SK-N-SH treated with all-trans-retinoic acid at 6 μM for 48 hours (cell line): ENCODE results near the gene KLHL29.

Source experiments
- ATAC-seq: fragments of 200-7000 bp; cut with Tn5 transposase; 3 replicates; pipeline ENCODE4 v1.9.1; 2020; ENCODE audit warnings: mild to moderate bottlenecking, moderate library complexity
- ARNTL ChIP-seq: fragments of 450-650 bp; formaldehyde crosslinking; IDR thresholded peaks from 2 replicates; pipeline ENCODE4 v1.5.0; 2020; ENCODE audit warnings: low read depth, mild to moderate bottlenecking, moderate library complexity, borderline replicate concordance
- BACH2 ChIP-seq: fragments of 250-450 bp; sonication (Bioruptor Pico); IDR thresholded peaks from 2 replicates; pipeline ENCODE4 v1.9.0; 2021; ENCODE audit warnings: mild to moderate bottlenecking, borderline replicate concordance
- CREB5 ChIP-seq: fragments of 250-450 bp; sonication (Bioruptor Pico); IDR thresholded peaks from 2 replicates; pipeline ENCODE4 v1.5.1; 2020; ENCODE audit warnings: low read depth, mild to moderate bottlenecking, moderate library complexity
- CSDC2 ChIP-seq: fragments of 250-450 bp; sonication (Bioruptor Pico); IDR thresholded peaks from 2 replicates; pipeline ENCODE4 v1.5.0; 2020; ENCODE audit warnings: mild to moderate bottlenecking, moderate library complexity
- ESRRG ChIP-seq: fragments of 250-450 bp; sonication (Bioruptor Pico); IDR thresholded peaks from 2 replicates; pipeline ENCODE4 v1.6.1; 2021; ENCODE audit warnings: mild to moderate bottlenecking
- OSR1 ChIP-seq: fragments of 250-450 bp; sonication (Bioruptor Pico); IDR thresholded peaks from 2 replicates; pipeline ENCODE4 v1.8.0; 2022; ENCODE audit warnings: moderate library complexity, mild to moderate bottlenecking, inconsistent platforms
- PATZ1 ChIP-seq: fragments of 250-450 bp; sonication (Bioruptor Pico); IDR thresholded peaks from 2 replicates; pipeline ENCODE4 v1.8.0; 2020; ENCODE audit warnings: mild to moderate bottlenecking, moderate library complexity, borderline replicate concordance
- PPARA ChIP-seq: fragments of 250-450 bp; sonication (Bioruptor Pico); IDR thresholded peaks from 2 replicates; pipeline ENCODE4 v1.5.0; 2020; ENCODE audit warnings: mild to moderate bottlenecking, borderline replicate concordance
- RARB ChIP-seq: fragments of 250-450 bp; sonication (Bioruptor Pico); IDR thresholded peaks from 2 replicates; pipeline ENCODE4 v1.8.0; 2021; ENCODE audit warnings: mild to moderate bottlenecking, moderate library complexity
- SNAI2 ChIP-seq: fragments of 250-450 bp; sonication (Bioruptor Pico); IDR thresholded peaks from 2 replicates; pipeline ENCODE4 v1.5.0; 2020; ENCODE audit warnings: mild to moderate bottlenecking, moderate library complexity
- TCF4 ChIP-seq: fragments of 250-450 bp; sonication (Bioruptor Pico); IDR thresholded peaks from 2 replicates; pipeline ENCODE4 v1.8.0; 2021; ENCODE audit warnings: mild to moderate bottlenecking, moderate library complexity, borderline replicate concordance
- TOX ChIP-seq: fragments of 250-450 bp; sonication (Bioruptor Pico); IDR thresholded peaks from 2 replicates; pipeline ENCODE4 v1.8.0; 2021; ENCODE audit warnings: mild to moderate bottlenecking, moderate library complexity, borderline replicate concordance
- TSHZ2 ChIP-seq: fragments of 250-450 bp; sonication (Bioruptor Pico); IDR thresholded peaks from 2 replicates; pipeline ENCODE4 v1.5.0; 2020; ENCODE audit warnings: mild to moderate bottlenecking, moderate library complexity
- ZC3H10 ChIP-seq: fragments of 250-450 bp; sonication (Bioruptor Pico); IDR thresholded peaks from 2 replicates; pipeline ENCODE4 v1.5.1; 2021; ENCODE audit warnings: mild to moderate bottlenecking, moderate library complexity
- ZFP3 ChIP-seq: fragments of 250-450 bp; sonication (Bioruptor Pico); IDR thresholded peaks from 2 replicates; pipeline ENCODE4 v1.5.0; 2020; ENCODE audit warnings: mild to moderate bottlenecking, moderate library complexity
- ZFP30 ChIP-seq: fragments of 450-650 bp; formaldehyde crosslinking; IDR thresholded peaks from 2 replicates; pipeline ENCODE4 v1.5.0; 2022; ENCODE audit warnings: mild to moderate bottlenecking, moderate library complexity
- ZNF70 ChIP-seq: fragments of 450-650 bp; formaldehyde crosslinking; IDR thresholded peaks from 2 replicates; pipeline ENCODE4 v1.5.0; 2020; ENCODE audit warnings: mild to moderate bottlenecking, moderate library complexity
- ZNF8 ChIP-seq: fragments of 450-650 bp; formaldehyde crosslinking; IDR thresholded peaks from 2 replicates; pipeline ENCODE4 v1.5.0; 2020; ENCODE audit warnings: mild to moderate bottlenecking, moderate library complexity
- TF ChIP-seq, protein P1 (sequence below): fragments of 250-450 bp; sonication (Bioruptor Pico); IDR thresholded peaks from 2 replicates; pipeline ENCODE4 v1.8.0; 2021; ENCODE audit warnings: low read depth, mild to moderate bottlenecking, moderate library complexity, borderline replicate concordance
- TF ChIP-seq, protein P2 (sequence below): fragments of 250-450 bp; sonication (Bioruptor Pico); IDR thresholded peaks from 2 replicates; pipeline ENCODE4 v1.5.1; 2021; ENCODE audit warnings: mild to moderate bottlenecking, moderate library complexity

Gene KLHL29

DNA sequence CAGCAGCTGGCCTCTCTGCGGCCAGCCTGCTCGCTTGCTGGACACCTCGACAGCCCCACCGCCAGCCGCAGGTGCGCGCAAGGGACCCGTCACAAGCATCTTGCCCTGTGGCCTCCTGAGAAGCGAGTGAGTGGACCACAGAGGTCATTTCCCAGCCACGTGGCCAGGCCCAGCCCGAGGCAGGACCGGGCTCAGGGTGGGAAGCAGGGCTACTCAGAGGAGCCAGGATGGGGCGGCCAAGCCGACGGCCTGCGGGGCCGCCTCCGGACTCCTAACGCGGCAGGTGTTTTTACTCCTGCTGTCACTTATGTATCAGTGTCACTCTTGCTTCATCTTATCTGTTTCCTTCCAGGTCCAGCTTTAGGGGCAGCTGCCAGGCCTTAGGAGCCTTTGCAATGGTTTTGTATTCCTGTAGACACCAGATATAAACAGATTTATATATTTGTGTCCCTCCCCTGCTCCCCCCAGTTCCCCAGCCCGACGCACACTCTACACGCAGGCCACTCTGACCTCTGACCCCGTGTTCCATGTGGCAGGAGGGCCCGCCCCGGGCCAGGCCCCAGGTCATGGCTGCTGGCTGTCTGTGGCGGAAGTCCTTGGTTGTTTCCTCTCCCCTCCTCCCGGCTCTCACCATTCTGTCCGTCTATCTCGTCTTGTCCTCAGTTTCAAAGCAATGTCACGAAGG is 305.6 kb downstream of the KLHL29 start (continued):
- TF ChIP-seq TSHZ2, result no peak
- no peak for TF ChIP-seq SNAI2
- no peak for TF ChIP-seq TOX
- no peak for TF ChIP-seq ESRRG (CRISPR knock-in tag)
- no peak for TF ChIP-seq ZNF70
- TF ChIP-seq BACH2, result no peak
- TF ChIP-seq CSDC2, result no peak

- TF ChIP-seq, protein P1, sequence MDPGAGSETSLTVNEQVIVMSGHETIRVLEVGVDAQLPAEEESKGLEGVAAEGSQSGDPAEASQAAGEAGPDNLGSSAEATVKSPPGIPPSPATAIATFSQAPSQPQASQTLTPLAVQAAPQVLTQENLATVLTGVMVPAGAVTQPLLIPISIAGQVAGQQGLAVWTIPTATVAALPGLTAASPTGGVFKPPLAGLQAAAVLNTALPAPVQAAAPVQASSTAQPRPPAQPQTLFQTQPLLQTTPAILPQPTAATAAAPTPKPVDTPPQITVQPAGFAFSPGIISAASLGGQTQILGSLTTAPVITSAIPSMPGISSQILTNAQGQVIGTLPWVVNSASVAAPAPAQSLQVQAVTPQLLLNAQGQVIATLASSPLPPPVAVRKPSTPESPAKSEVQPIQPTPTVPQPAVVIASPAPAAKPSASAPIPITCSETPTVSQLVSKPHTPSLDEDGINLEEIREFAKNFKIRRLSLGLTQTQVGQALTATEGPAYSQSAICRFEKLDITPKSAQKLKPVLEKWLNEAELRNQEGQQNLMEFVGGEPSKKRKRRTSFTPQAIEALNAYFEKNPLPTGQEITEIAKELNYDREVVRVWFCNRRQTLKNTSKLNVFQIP (CRISPR knock-in tag), result no peak
- TF ChIP-seq ZC3H10 (CRISPR knock-in tag) (no peak), TCF4 (CRISPR knock-in tag) (no peak)
- TF ChIP-seq, all 23 proteins: peak for 0
- ATAC-seq, result no peak
These were observed 306.1 kb downstream of the KLHL29 start for GRCh38 chr2:23691106-23691470.

GRCh38 chr2:23691565-23691964 is 306.6 kb downstream of the KLHL29 start:
- no peak for ATAC-seq
- TF ChIP-seq, protein P2, sequence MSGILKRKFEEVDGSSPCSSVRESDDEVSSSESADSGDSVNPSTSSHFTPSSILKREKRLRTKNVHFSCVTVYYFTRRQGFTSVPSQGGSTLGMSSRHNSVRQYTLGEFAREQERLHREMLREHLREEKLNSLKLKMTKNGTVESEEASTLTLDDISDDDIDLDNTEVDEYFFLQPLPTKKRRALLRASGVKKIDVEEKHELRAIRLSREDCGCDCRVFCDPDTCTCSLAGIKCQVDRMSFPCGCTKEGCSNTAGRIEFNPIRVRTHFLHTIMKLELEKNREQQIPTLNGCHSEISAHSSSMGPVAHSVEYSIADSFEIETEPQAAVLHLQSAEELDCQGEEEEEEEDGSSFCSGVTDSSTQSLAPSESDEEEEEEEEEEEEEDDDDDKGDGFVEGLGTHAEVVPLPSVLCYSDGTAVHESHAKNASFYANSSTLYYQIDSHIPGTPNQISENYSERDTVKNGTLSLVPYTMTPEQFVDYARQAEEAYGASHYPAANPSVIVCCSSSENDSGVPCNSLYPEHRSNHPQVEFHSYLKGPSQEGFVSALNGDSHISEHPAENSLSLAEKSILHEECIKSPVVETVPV (CRISPR knock-in tag), result no peak
- TF ChIP-seq, protein P1 (CRISPR knock-in tag), result no peak
- no peak for TF ChIP-seq TSHZ2
- TF ChIP-seq RARB (CRISPR knock-in tag), result no peak
- no peak for TF ChIP-seq PATZ1
- no peak for TF ChIP-seq BACH2
- no peak for TF ChIP-seq PPARA
- no peak for TF ChIP-seq ZFP30 (CRISPR knock-in tag)
- TF ChIP-seq CREB5 (CRISPR knock-in tag), result no peak
- no peak for TF ChIP-seq ZNF8 (CRISPR knock-in tag)
- no peak for TF ChIP-seq OSR1 (CRISPR knock-in tag)
- TF ChIP-seq TOX, result no peak
- TF ChIP-seq ARNTL (CRISPR knock-in tag), result no peak
- no peak for TF ChIP-seq SNAI2
- no peak for TF ChIP-seq ZFP3 (CRISPR knock-in tag)
